ENCODE measurements around the gene PRKD1.
"Not testable (repeated sequence)": the region's sequence is repeated elsewhere in the genome, so short reads cannot be mapped to it uniquely, and the experiment has no call there.

The PRKD1 gene

DNA sequence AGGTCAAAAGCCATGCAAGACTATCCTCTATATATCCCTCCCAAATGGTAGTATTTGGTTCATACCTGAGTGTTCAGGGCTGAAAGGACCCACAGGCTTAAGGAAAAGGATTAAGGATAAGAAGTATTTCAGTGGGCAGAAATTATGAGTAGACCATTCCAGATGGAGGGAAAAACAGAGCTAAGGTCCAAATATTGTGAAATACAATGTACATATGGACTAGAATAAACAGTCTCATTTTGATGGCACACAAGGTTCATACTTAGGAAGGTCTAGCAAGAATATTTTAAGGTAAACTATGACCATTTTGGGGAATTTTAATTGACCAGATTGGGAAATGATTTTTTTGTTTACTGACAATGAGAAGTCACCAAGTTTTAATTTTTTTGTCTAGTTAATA is 124.6 kb downstream of the PRKD1 start:
- no peak overlapping the region for H3K27ac ChIP-seq
- no peak for DNase-seq (ENCODE audit: low read depth, low spot score)

GRCh38 chr14:29802211-29802610 is 125.4 kb downstream of the PRKD1 start:
- H3K27ac ChIP-seq: no peak overlapping the region
- DNase-seq (ENCODE audit: low read depth, low spot score): no peak

- no peak for DNase-seq (ENCODE audit: low read depth, low spot score)
Measured at GRCh38 chr14:29800961-29801360, 126.7 kb downstream of the PRKD1 start.

DNA sequence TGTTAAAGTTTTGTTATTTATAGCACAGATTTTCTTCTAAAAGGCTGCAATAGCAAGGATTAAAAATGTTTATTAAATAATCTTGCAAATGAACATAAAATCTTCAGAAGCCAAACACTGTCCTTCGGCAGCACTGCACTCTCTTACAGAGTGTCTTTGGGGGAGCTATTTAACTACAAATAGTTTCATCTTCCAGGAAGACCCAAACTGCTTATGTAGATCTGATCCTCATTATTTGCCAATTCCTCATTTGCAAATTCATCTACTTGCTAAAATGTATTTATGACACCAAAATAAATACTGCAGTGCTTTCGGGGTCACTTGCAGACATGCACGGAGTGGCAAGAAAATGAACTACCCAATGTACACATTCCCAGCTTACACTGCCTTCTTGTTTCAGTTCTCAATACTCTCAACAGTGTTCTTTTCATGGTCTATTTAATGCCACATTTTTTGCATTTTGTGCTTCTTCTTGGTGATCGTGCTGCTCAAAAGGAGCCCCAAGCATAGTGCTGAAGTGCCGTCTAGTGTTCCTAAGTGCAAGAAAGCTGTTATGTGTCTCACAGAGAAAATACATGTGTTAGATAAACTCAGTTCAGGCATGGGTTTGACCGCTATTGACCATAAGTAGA is 128.1 kb downstream of the PRKD1 start:
- no peak overlapping the region for H3K27ac ChIP-seq
- no peak for DNase-seq (ENCODE audit: low read depth, low spot score)

More at GRCh38 chr14:29800961-29801360, 126.7 kb downstream of the PRKD1 start:
- no peak overlapping the region for H3K27ac ChIP-seq

- no peak overlapping the region for H3K27ac ChIP-seq
- DNase-seq (ENCODE audit: low read depth, low spot score): no peak
Measured at GRCh38 chr14:29798811-29799210, 128.8 kb downstream of the PRKD1 start.

GRCh38 chr14:29798108-29798663 is 129.5 kb downstream of the PRKD1 start:
- DNase-seq (ENCODE audit: low read depth, low spot score): no peak
- H3K27ac ChIP-seq: no peak overlapping the region

DNA sequence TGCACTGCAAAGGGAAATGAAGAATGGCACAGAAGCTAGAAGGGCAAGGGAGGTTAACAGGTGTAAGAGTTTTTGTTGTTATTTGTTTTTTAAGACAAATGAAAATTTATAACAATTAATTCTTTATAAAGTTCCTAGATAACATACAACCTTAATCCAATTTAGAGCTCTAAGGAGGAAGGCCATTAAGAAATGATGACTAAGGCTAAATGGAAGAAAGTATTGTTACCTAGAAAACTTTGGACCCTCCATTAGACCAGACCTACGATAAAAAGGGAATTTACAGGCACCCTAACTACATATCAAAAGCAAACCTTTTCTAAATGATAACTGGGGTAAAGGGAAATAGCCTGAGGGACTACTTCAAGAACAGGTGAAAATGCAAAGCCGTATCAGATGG is 130.8 kb downstream of the PRKD1 start:
- DNase-seq (ENCODE audit: low read depth, low spot score): no peak
- no peak overlapping the region for H3K27ac ChIP-seq

DNA sequence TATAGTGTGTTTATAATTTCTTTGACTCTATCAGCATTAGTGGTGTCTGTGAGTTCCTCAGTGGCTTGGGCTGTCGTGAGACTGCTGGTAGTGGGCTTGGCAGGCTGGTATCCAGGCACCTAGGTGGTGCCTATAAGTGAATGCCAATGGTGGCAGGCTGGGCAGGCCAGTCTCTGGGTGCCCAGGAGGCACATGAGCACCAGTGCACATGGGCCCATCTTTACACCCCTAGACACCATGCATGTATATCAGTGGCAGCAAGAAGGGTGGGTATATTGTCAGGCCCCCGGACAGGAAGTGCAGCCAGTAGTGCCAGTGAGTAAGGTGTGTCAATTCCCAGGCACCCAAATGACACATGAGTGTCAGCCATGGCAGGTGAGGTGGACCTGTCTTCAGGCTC is 138.2 kb downstream of the PRKD1 start:
- DNase-seq (ENCODE audit: low read depth, low spot score): no peak
- H3K27ac ChIP-seq: no peak overlapping the region

- H3K27ac ChIP-seq: no peak overlapping the region
Measured at GRCh38 chr14:29788093-29788492, 139.6 kb downstream of the PRKD1 start.

DNA sequence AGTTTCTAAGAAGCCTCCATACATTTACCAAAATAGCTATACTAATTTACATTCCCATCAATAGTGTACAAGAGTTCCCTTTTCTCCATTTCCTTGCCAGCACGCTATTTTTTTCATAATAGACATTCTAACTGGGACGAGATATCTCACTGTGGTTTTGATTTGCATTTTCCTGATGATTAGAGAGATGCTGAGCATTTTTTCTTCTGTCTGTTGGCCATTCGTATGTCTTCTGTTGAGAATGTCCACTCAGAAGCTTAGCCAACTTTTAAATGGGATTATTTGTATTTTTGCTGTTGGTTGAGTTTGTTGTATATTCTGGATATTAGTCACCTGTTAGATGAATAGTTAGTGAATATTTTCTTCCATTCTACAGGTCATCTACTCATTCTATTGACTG is 144.1 kb downstream of the PRKD1 start:
- DNase-seq (ENCODE audit: low read depth, low spot score): no peak
- no peak overlapping the region for H3K27ac ChIP-seq

More at GRCh38 chr14:29788093-29788492, 139.6 kb downstream of the PRKD1 start:
- DNase-seq (ENCODE audit: low read depth, low spot score): no peak

- DNase-seq (ENCODE audit: low read depth, low spot score): no peak
- no peak overlapping the region for H3K27ac ChIP-seq
Measured at GRCh38 chr14:29782041-29782440, 145.6 kb downstream of the PRKD1 start.

- H3K27ac ChIP-seq; DNase-seq (ENCODE audit: low read depth, low spot score): not testable (repeated sequence)
Measured at GRCh38 chr14:29777142-29777541, 150.5 kb downstream of the PRKD1 start.

GRCh38 chr14:29773990-29774389 is 153.7 kb downstream of the PRKD1 start:
- H3K27ac ChIP-seq: no peak overlapping the region
- DNase-seq (ENCODE audit: low read depth, low spot score): no peak

DNA sequence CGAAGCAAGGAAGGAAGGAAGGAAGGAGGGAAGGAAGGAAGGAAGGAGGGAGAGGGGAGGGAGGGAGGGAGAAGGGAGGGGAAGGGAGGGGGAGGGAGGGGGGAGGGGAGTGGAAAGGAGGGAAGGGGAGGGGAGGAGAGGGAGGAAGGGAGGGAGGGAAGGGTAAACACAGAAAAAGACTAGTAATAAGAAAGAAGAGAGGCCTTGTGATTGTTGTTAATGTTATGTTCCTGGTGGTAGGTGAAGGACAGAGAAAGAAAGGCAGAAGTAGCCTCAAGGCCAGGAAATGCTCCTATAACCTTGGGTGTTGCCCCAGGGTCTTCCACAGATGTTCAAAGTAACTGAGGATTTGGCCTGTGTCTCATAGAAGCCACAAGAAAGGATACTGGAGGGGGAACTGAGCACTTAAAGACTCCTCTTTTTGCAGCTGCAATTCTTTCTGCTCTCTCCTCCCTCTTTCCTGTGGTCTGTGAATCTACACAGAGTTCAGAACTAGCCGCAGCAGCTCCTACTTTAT is 164.2 kb downstream of the PRKD1 start:
- DNase-seq (ENCODE audit: low read depth, low spot score): no peak
- H3K27ac ChIP-seq: no peak overlapping the region

DNA sequence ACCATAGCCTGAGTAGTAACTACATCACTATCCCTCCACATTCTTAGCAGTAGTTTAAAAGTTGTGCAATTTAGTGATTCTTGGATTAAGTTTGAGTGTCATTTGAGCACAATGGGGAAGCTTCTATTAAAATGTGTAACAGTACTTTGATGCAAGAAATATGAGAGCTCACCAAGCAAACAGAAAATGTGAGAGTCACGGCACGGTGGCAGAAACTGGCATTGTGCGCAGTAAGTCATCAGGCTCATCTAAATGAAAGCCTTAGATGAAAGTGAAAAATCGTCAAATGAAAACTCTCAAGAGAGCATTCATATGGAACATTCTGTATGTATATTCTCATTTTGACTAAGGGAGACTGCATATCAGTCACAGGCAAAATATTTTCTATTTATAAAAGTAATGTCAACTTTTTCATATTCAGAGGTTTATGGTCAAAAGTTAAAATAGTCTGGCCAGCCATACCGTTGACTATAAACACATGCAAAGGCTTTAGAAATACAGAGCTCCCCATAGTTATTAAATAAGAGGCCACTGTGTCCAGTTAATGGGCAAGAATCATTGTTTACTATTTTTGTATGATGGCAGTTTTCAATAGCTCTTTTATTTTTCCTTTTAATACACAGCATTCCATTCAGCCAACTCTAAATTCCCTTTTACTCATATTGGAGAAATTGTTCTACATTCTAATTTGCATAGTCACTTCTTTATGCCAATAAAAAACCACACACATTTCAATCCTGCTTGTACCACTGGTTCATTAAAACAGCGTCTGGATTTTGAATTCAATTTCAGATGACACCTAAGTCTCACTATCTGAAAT is 167.9 kb downstream of the PRKD1 start:
- H3K27ac ChIP-seq: no peak overlapping the region
- no peak for DNase-seq (ENCODE audit: low read depth, low spot score)

DNA sequence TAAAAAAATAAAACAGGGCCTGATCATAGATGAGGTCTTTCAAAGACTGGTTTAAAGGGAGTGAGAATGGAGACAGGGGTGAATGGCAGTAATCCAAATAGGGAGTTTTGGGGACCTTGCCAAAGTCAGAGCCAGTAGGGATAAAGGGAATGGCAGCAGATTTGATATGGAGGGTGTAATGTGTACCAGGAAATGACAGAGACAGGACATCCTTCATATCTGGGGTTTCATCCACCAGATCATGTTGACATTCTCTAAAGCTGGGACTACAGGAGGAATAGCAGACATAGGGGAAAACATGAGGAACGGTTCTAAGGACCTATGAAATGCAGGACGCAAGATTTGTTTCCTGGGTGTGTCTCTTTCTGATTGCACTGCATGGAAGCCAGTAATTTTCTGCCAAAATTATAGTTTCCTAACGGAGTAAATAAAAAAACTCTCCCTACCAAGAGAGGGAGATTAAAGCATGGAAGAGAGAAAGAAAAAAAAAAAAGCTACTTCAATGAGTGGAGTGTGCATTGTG is 169.9 kb downstream of the PRKD1 start:
- no peak for DNase-seq (ENCODE audit: low read depth, low spot score)
- no peak overlapping the region for H3K27ac ChIP-seq

DNA sequence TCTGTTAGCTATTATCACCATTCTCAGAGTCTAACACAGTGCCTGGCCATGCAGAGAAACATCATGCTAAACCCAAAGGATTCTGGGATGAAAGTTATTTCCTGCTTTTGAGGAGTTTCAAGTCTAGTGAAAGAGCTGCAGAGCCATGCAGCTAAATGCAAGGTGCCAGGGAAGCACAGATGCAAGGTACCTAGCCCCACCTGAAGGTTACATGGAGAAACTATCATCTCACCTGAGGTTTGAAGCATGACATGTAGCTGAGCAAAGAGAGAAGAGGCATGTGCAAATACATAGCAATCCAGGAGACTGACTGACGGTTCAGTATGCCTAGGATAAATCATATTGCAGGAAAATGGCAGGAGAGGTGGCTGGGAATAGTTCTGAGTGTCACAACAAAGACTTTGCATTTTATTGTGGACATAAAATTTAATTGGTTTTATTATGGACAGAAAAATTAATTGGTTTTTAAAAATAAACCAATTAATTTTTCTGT is 170.4 kb downstream of the PRKD1 start:
- no peak overlapping the region for H3K27ac ChIP-seq
- DNase-seq (ENCODE audit: low read depth, low spot score): no peak

- H3K27ac ChIP-seq: no peak overlapping the region
- no peak for DNase-seq (ENCODE audit: low read depth, low spot score)
Measured at GRCh38 chr14:29756019-29756385, 171.6 kb downstream of the PRKD1 start.

- no peak overlapping the region for H3K27ac ChIP-seq
- DNase-seq (ENCODE audit: low read depth, low spot score): no peak
Measured at GRCh38 chr14:29755311-29756018, 172.2 kb downstream of the PRKD1 start.

- no peak for DNase-seq (ENCODE audit: low read depth, low spot score)
- no peak overlapping the region for H3K27ac ChIP-seq
Measured at GRCh38 chr14:29754134-29754533, 173.5 kb downstream of the PRKD1 start.

All from epithelial cell of prostate (primary cell).